ENCODE results near the gene TUBB3. TPM values are rescaled to one million over a fixed set of nuclear protein-coding genes. Genes with fewer than 3 reads are reported as not detected.

Gene TUBB3
- total and polyA plus RNA-seq, 2 of the 4 experiments (the other 2 are of a cell fraction) = 311 to 410 TPM

DNA sequence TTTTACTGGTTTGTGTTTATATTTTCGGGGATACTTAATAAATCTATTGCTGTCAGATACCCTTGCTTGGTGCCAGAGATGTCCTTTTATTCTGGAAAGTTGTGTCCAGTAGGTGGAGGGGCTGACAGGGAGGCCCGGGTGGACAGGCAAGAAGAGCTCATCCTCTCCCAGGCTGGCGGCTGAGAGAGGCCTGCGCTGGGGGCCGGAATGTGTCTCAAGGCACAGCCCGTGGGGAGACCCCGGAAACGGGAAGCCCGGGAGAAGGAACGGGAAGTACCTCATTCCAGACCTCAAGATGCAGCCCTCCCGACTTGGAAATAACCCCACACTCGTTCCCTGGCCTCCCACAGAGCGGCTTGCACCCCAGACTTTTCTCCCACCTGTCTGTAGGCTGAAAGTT is 12.9 kb downstream of the TUBB3 start:
- Histone ChIP-seq H4K8ac (ENCODE audit: low read depth in 2 of 2, low read length in 2 of 2) (no peak overlapping the region), H2BK20ac (ENCODE audit: low read depth, low read length) (no peak overlapping the region), H3K9me1 (ENCODE audit: insufficient read depth, low read length) (peaks cover 11% of the 10 kb centered on the region; the same call in 1 of the 2 replicates), H2BK120ac (ENCODE audit: low read depth, low read length) (no peak overlapping the region), H3K18ac (ENCODE audit: low read depth, low read length) (no peak overlapping the region), H2AK5ac (ENCODE audit: low read depth, low read length) (no peak overlapping the region), H4K91ac (ENCODE audit: insufficient read depth, low read depth, low read length) (no peak overlapping the region), H2BK5ac (ENCODE audit: low read depth, low read length, poor library complexity, severe bottlenecking) (no peak overlapping the region), H3K4me1 (ENCODE audit: control insufficient read depth, insufficient read depth, low read length) (no peaks in the 10 kb centered on the region), H3K36me3 (ENCODE audit: control insufficient read depth, insufficient read depth, low read length) (peaks cover 53% of the 10 kb centered on the region), H4K20me1 (ENCODE audit: insufficient read depth, low read length) (peaks cover 32% of the 10 kb centered on the region), H3K14ac (replicated peaks; ENCODE audit: low read depth, low read length) (no peak overlapping the region), H2BK15ac (ENCODE audit: low read depth, low read length) (no peak overlapping the region), H3K56ac (ENCODE audit: extremely low read depth, insufficient read depth, low read length) (no peak overlapping the region), H3K4me3 (ENCODE audit: insufficient read depth, low read depth, low read length) (no peak overlapping the region), H3K79me1 (ENCODE audit: low read depth in 1 of 2, low read length in 2 of 2) (peaks cover 6 to 24% of the 10 kb centered on the region in 2 experiments; a peak in 2 of 4 replicates), H3K4ac (ENCODE audit: low read depth, low read length) (no peak overlapping the region), H3K9ac (ENCODE audit: low read depth, low read length) (no peak overlapping the region), H2AFZ (replicated peaks; ENCODE audit: low read length, poor library complexity) (no peak overlapping the region), H3K9me3 (ENCODE audit: control insufficient read depth, insufficient read depth, low read length) (no peaks in the 10 kb centered on the region), H4K5ac (ENCODE audit: low read depth, low read length) (no peak overlapping the region), H3K27ac (ENCODE audit: insufficient read depth, low read length) (no peak overlapping the region), H2AK9ac (replicated peaks; ENCODE audit: low read depth, low read length, poor library complexity) (no peak overlapping the region), H3K4me2 (ENCODE audit: low read depth, low read length) (no peak overlapping the region), H3K23ac (ENCODE audit: low read depth, low read length) (no peak overlapping the region), H3K27me3 (ENCODE audit: control insufficient read depth, insufficient read depth, low read length) (no peaks in the 10 kb centered on the region)
- TF ChIP-seq MAFK (IDR thresholded peaks at IDR 0.05; ENCODE audit: low read depth, low read length) = no peak
- TF ChIP-seq POLR2A (IDR thresholded peaks at IDR 0.05; ENCODE audit: low read depth, low read length) = no peak
- no peak for TF ChIP-seq SMC3 (IDR thresholded peaks at IDR 0.05; ENCODE audit: low read depth, low read length)
- TF ChIP-seq MXI1 (IDR thresholded peaks at IDR 0.05; ENCODE audit: borderline replicate concordance, low read depth, low read length) = no peak
- no peak for TF ChIP-seq CEBPB (IDR thresholded peaks at IDR 0.05; ENCODE audit: low read depth, low read length)
- no peak for TF ChIP-seq RCOR1 (IDR thresholded peaks at IDR 0.05; ENCODE audit: insufficient replicate concordance, low read length)
- no peak for TF ChIP-seq FOS (IDR thresholded peaks at IDR 0.05; ENCODE audit: low read depth, low read length)
- TF ChIP-seq MAZ (IDR thresholded peaks at IDR 0.05; ENCODE audit: borderline replicate concordance, low read depth, low read length) = no peak
- TF ChIP-seq RFX5 (IDR thresholded peaks at IDR 0.05; ENCODE audit: low read depth, low read length) = no peak
- TF ChIP-seq CHD1 (IDR thresholded peaks at IDR 0.05; ENCODE audit: low read depth, low read length) = no peak
- TF ChIP-seq, protein P1, sequence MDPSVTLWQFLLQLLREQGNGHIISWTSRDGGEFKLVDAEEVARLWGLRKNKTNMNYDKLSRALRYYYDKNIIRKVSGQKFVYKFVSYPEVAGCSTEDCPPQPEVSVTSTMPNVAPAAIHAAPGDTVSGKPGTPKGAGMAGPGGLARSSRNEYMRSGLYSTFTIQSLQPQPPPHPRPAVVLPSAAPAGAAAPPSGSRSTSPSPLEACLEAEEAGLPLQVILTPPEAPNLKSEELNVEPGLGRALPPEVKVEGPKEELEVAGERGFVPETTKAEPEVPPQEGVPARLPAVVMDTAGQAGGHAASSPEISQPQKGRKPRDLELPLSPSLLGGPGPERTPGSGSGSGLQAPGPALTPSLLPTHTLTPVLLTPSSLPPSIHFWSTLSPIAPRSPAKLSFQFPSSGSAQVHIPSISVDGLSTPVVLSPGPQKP (IDR thresholded peaks at IDR 0.05; ENCODE audit: borderline replicate concordance, low read depth, low read length) = no peak
- TF ChIP-seq NFE2L2 (IDR thresholded peaks at IDR 0.05; ENCODE audit: low read depth, low read length) = no peak
- TF ChIP-seq, protein P2, sequence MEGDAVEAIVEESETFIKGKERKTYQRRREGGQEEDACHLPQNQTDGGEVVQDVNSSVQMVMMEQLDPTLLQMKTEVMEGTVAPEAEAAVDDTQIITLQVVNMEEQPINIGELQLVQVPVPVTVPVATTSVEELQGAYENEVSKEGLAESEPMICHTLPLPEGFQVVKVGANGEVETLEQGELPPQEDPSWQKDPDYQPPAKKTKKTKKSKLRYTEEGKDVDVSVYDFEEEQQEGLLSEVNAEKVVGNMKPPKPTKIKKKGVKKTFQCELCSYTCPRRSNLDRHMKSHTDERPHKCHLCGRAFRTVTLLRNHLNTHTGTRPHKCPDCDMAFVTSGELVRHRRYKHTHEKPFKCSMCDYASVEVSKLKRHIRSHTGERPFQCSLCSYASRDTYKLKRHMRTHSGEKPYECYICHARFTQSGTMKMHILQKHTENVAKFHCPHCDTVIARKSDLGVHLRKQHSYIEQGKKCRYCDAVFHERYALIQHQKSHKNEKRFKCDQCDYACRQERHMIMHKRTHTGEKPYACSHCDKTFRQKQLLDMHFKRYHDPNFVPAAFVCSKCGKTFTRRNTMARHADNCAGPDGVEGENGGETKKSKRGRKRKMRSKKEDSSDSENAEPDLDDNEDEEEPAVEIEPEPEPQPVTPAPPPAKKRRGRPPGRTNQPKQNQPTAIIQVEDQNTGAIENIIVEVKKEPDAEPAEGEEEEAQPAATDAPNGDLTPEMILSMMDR (conservative IDR thresholded peaks at IDR 0.05; ENCODE audit: low read depth, low read length) = no peak
- no peak for TF ChIP-seq RAD21 (IDR thresholded peaks at IDR 0.05; ENCODE audit: low read length)
- DNase-seq (no peak), ATAC-seq (ENCODE audit: low read depth) (no peak)
- ChIA-PET POLR2A (ENCODE audit: unreplicated experiment) (no interaction called here), CTCF (no interaction called here)
- in situ Hi-C loops (cut with MboI; ENCODE audit: low sequenced_read_pairs) (no loop called here), dilution Hi-C loops (cut with HindIII; ENCODE audit: low sequenced_read_pairs, unreplicated experiment) (no loop called here), intact Hi-C loops (cut with micrococcal nuclease) (no loop called here)
- BruUV-seq (replicated peaks) = no TSS peak
- WGBS, 2 experiments (ENCODE audit: extremely low coverage in 2 of 2, insufficient read length in 1 of 2) = 65% methylated on average over 2 of the region's 13 CpGs; no CpG with 5 or more reads in 1 of the 2 experiments

Measured in IMR-90 (cell line).